NOMO-1 treated with DMSO at 0.1 percent for 48 hours (cell line): ENCODE measurements around the gene ZBP1.

Experiments
- DNase-seq: peaks from one replicate; lab custom pipeline; 2025; ENCODE audit not compliant: unreplicated experiment; lab: John Stamatoyannopoulos, UW

The ZBP1 gene, protein sequence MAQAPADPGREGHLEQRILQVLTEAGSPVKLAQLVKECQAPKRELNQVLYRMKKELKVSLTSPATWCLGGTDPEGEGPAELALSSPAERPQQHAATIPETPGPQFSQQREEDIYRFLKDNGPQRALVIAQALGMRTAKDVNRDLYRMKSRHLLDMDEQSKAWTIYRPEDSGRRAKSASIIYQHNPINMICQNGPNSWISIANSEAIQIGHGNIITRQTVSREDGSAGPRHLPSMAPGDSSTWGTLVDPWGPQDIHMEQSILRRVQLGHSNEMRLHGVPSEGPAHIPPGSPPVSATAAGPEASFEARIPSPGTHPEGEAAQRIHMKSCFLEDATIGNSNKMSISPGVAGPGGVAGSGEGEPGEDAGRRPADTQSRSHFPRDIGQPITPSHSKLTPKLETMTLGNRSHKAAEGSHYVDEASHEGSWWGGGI

DNA sequence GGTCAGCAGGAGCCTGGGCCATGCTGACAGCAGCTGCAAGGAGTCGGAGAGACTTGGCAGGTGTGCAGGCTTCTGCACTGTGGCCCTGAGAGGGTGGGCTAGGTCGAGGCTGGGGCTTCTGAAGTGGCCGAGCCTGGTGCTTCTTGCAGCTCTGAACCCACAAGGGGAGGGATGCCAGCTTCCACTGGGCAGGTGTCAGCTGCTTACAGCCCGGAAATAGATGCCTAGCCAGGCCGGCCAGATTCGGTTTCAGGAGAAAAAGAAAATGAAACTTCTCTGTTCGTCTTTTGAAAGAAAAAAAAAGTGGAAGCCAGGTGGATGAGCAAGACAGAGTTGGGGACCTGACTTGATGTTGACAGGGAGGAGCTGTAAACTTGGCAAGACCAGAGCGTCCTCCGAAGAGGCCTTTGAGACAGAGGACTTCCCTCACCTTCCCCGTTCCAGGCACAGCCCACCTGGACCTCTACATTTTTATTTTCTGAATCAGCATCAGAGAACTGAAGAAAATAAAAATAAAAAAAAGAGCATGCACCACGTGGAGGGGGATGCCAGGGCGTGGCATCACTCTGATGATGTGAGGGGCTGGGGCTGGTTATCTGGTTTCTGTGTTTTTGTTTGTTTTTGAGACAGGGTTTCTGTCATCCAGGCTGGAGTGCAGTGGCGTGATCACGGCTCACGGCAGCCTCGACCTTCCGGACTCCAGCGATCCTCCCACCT, at the start of gene ZBP1:
ZBP1 (minus strand) TSS at position 153 of the 717 bp plus-strand sequence; CDS start at position 22, 131 bp downstream.
- DNase-seq = peak; percentile 38

DNA sequence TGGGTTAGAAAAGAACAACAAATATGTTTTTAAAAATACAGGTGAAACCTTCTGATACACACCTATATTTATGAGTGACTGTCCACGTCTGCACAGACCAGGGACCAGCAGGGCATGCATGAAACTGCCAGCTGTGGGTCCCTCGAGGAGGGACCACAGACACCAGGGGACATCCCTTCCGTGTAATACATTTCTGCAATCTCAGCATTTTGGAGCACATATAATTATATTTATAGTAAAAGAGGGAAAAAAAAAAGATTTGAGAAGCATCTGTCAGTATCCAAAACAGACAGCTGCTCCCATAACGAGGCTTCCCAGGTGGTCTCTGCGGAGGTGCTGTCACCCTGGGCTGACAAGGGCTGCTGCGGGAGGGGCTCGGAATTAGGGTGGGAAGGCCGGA, 49.4 kb upstream of the ZBP1 start:
- DNase-seq = no peak

DNA sequence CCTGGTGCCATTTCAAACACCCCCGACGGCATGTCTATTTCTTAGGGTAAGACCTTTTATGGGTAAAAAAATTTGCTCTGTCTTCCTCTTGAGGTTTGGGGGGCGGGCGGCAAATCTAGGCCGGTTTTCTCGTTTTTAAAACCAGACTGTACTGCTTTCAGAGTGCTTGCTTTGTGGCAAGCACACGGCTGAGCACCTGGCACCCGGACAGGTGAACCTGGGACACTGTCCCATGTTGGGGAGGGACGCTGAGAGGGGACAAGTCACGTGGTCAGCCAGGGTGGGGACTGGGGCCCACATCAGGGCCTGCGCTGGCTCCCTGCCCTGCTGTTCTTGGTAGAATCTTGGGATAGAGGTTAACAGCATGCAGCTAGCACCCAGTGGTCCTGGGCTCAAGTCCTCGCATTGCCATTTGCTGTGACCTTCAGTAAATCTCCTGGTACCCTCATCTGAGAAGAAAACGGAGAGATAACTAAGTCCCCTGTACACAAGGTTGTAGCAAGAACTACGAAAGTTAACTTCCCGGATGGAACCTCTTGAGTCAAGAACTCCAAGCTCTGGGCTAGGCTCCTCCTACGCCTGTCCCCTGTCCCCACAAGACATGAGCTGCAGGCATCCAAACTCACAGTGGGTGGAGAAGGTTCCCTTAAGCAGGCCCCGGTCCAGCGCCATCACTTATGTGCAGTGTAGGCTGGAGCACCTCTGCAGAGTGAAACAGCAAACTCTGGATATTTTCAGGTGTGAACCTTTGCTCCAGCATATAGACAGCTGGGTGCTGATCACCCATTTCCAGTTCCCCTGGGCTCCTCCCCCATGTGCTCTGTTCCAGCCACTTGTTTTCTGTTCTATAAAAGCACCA, 47.9 kb upstream of the ZBP1 start:
- no peak for DNase-seq

DNA sequence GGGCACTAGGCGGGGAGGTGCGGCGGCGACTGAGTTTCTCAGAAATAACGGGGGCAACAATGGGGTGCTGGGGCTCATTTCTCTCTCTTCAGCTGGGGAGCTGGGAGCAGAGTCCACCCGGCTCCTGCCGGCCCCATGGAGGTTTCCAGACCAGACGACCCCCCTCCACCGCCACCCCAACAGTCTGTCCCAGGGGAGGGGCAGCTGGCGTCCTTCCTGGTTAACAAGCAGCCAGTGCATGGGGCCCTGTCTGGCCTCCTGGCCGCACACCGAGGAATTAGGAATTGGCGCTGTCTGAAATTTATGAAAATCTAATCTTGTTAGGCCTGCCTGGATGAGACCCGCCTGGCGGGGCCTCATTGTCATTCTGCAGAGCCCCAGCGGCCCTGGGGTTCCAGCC, 47.2 kb upstream of the ZBP1 start:
- DNase-seq = no peak

DNA sequence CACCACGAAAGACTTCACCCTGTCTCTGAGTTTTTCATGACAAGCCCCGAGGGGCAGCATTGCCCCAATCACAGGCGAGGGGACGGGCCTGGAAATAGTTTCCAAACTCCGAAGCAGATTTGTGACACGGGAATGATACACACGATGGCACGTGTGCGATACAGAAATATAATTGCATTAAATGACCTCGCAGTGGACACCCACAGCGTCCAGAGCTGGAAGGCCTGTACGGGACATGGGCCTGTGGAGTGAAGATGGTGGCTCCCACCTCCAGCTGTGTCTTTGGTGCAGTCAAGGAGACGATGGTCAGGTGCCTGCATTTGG, 46.6 kb upstream of the ZBP1 start:
- DNase-seq = no peak

DNA sequence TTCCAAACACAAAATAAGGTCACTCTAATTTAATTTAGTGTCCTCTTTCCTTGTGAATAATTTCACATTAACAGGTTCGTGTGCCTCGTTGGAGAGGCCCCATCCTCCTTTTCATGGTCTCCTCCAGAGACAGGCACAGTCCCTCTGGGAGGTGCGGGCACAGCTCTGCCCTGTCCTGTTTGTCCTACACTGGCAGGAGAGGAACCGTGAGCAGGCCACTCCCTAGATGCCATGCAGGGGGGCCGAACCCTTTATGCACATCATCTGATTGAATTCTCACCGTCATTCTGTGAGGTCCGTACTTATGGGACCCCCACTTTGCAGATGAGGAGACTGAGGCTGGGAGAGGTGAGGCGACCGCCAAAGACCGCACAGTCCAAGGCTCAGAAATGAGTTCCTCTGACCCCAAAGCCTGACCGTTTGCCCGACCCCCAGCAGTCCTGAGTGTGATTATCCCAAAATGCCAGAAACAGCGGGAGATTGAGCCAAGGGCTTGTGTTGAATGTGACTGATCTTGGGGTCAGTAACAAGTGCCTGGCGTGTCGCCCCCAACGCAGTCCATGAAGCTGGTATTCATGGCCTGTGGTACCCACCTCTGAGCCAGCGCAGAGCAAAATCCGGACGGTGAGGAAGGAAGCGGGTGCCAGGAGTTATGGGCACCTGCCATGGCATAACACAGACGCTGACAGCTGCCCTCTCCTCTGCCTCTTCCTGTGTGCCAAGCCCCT, 46.0 kb upstream of the ZBP1 start:
- no peak for DNase-seq

DNA sequence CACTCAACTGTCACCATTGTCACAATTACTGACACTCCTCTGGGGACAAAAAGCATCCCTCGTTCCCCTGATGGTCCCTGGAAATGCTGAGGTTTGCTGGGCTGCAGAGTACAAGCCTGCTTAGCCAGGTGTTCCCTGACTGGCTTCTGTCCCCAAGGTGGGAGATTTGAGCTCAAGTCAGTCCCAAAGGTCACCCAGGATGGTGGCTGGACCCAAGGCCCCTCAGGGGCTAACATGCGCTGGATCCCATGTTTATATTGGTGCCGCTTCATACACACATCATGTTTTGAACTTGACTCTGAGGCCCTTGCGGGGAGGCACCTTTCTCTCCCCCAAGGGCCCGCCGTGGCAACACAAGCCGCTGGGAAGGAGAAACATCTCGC, 45.4 kb upstream of the ZBP1 start:
- DNase-seq = no peak

DNA sequence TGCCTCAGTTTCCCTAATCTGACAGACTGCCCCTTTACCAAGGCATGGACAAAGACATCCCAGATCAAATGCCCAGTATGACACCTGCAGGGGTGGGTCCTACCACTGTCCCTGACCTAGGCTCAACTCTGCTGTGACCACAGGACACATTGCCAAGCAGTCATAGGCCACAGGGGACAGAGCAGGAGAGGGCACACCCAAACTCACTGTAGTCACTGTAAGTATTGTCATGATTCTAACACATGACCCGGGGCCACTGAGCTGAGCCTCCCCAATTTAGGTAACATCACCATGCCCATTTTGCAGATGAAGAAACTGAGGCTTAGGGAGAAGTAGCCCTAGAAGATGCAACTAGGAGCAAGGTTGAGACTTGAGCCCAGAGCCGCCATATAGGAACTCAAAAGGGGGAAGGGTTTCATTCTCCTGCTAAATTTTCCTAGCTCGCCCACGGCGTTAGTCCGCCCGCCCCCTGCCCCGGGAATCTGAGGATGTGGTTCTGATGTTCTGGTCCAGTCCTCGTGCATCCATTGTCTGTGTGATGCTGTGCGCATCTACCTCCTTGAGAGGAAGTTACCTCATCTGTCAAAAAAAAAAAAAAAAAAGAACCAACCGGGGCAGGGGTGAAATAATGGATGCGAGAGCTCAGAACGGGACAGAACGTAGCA, 44.8 kb upstream of the ZBP1 start:
- no peak for DNase-seq

DNA sequence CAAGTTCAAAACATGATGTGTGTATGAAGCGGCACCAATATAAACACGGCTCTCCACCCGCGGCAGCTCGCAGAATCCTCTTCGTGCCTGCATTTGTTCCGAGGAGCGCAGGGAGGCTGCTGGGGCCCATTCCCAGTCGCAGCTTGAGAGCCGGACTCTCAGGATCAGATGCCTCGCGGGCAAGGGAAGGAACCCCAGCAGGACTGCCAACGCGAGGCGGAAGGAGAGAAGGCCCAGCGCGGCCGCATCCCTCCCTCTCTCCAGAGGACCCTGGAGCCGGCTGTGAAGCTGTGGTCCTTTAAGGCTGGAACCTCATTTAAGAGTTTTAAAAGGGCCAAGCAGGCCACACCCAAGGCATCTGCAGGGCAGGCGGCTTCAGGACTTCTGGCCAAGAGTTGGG, 44.2 kb upstream of the ZBP1 start:
- no peak for DNase-seq

DNA sequence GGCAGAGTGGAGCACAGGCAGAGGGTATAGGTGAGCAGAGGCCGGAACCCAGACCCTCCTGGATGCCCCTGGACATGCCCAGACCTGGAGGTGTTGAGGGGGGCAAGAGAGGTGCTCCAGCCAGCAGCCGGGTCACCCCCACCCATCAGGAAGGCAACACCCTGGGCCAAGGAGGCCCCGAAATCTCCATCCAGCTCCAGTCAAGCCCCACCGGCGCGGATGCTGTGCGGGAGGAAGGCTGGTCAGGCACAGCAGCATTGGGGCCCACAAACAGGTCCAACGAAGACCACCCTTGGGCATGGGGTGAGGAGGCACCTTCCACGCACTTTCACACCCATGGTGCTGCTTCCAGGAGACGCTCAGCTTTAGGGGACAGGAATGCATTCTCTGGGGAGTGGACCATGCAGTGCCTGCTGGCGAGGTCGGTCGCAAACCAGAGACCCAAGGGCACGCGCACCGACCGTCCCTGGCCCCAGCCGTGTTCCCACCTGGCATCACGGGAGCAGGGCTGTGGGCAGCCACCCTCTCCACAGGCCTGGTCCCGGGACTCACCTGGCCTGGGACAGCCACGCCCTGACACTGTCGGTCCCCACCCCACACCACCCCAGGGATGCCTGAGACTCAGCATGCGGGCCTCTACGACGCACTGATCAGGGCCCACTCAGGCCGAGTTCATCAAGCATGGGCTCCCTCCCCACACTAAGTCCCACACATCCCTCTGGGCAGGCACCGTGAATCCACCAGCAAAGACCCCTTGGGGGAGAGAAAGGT, 43.6 kb upstream of the ZBP1 start:
- no peak for DNase-seq

DNA sequence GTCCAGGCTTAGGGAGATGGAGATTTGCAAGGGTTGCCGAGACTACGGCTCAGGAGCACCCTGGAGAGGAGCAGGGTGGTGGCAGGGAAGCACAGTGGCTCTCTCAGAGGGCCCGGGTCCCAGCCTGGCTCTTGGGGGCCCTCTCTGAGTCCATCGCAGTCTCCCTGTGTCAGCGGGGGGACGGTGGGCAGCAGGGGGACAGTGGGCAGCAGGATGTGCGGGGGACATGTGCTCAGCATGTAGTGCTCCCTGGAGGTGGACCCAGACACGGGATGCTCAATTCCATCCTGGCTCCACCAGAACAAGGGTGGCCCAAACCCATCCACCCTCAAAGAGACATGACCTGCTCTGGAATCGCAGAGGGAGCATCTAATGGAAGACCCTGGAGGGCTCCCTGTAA, 43.0 kb upstream of the ZBP1 start:
- no peak for DNase-seq

DNA sequence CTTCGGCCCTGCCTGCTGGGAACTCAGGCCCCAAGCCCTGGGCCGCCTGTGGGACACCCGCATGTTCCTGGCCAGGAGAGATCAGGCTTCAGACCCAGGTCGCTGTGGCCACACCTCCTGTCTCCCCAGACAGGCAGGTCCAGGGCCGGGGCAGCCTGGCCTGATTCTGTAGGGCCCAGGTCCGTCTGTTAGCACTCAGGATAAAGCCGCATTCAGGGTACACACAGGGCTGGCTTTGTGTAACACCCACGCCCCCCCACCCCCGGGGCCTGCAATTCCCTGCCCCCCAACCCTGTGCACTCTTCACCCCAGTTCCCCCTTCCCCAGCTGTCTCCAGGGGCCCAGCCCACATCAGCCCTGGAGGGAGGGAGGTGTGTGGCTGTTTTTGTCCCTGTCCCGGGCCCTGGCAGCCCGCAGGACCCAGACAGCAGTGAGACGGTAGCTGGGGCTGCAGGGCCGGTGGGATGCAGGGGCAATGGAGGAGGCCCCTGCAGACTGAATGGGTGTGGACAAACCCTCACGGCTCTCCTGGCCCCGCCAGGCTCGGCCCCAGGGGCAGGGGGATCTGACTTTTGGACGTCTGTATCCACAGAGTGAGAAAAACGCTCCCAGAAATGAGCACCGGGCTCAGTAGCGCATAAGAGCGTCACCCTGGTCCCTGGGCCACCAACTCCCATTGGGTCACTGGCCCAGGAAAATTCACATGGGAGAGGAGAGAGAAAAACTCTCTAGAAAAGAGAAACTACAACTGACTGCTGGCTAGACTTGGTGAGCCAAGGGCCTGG, 42.4 kb upstream of the ZBP1 start:
- no peak for DNase-seq

DNA sequence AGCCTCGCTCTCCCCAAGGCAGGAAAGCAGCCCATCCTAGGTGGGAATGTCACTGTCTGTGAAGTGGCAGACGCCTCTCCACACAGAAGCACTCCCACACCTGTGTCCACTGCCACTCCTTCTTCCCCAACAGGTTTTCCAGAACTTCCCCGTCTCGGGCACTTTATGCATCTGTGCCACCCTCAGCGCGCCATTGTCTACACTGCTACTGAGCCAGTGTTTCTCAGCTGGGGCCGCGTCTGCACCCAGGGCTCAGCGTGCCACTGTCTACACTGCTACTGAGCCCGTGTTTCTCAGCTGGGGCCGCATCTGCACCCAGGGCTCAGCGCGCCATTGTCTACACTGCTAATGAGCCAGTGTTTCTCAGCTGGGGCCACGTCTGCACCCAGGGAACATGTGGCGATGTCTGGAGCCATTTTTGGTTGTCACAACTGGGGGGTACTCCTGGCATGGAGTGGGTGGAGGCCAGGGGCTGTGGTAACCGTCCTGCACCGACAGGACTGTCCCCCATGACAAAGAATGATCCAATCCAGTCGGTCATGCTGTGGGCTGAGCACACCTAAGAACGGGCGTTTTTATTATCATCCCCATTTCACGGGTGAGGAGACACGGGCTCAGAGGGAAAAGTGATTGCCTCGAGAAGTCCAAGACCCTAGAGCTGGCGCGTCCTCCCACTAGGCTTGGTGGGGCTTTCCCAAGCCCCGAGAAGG, 41.7 kb upstream of the ZBP1 start:
- no peak for DNase-seq

DNA sequence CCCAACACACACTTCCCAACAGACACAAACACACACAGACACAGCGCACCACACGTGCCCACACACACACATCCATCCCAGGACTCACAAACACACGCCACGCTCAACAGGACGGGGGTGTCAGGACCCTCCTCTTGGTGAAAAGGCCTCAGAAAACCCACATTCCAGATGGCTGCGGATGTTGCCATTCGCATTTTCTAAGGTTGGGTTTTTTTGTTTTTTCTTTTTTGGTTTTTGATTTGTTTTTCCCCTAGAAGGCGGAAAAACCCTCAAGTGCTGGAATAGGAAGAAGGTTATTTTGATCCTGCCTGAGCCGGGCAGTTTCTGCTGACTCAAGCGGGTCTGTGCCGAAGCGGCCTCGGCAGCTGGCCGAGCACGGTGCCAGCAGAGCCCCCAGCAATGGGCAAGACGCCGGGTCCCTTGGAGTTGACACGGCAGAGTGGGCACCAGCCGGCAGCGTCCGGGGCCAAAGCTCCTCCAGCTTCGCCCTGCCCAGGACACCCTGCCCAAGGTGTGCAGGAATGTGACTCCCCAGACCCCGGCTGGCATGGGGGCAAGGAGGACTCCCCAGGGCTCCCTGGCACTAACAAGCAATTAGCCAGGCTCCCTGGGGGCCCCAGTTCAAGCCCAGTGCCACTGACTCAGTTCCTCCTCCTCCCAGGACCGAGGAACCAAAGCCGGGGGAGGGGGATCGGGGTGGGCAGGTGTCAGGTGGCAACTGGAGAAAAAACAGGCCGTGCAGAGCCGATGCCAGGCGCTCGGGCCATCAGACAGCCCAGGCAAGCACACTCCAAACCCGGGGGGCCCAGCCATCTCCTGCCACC, 40.9 kb upstream of the ZBP1 start:
- no peak for DNase-seq

DNA sequence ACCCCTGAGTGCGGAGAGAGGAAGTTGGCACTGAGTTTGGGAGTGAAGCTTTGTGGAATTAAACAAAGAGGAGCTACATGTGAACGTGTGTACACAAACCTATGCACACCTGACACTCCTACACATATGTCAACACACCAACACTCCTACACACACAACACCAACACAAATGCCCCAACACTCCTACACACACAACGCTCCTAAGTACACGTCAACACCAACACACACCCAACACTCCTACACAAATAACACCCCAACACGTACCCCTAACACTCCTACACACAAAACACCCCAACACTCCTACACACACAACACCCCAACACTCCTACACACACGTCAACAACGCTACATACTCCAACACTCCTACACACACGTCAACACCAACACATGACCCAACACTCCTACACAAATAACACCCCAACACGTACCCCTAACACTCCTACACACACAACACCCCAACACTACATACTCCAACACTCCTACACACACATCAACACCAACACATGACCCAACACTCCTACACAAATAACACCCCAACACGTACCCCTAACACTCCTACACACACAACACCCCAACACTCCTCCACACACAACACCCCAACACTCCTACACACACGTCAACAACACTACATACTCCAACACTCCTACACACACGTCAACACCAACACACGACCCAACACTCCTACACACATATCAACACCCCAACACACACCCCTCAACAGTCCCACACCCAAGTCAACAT, 40.1 kb upstream of the ZBP1 start:
- no peak for DNase-seq

DNA sequence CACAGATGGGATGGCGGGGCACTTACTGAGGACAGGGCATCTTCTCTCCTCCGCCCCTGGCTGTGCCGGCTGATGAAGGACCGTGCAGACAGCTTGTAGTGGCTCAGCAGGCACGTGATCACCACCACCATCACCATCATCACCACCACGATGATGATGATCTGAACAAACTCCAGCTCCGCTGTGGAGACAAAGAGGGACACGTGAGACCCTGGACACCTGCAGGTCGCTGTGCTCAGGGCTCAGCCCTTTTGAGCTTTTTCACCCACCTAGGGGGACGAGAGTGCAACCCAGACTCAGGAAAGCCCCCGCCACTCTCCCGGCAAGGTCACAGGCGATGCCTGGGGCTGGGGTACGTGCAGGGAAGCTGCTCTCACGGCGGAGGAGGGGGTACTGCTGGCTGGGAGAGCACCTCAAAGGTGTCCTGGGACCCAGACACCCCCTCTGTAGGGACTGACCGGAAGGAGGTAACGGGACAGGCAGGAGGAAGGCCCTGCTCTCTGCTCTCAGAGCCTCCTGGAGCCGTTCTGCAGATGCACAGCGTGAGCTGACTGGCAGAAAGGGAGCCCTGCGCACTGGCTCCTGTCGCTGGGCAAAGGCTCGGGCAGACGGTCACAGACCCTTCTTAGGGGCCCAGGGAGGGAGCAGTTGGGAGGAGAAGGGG, 39.4 kb upstream of the ZBP1 start:
- no peak for DNase-seq
